ENCODE measurements around the gene NCOA7.
A peak's percentile ranks its signal among the peaks of the same experiment; 100 is the strongest.
"Not testable (repeated sequence)": the region's sequence is repeated elsewhere in the genome, so short reads cannot be mapped to it uniquely, and the experiment has no call there.

NCOA7 gene

DNA sequence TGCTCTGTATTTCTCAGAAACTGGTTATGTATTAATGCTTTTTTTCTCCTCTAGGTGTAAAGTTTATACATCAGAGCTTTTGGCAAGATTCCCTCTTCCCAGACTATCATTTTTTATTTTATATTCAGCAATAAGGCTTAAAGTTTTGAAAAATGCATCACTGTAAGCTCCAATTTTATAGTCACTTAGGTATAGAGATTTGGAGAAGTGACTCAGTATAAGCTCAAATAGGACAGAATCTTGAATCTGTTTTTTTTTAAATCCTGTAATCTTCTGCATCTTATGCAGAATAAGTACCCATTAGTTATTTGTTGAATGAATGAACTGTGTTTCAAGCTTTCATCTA lies 1.0 kb downstream of the NCOA7 start:
- no peak for DNase-seq

DNA sequence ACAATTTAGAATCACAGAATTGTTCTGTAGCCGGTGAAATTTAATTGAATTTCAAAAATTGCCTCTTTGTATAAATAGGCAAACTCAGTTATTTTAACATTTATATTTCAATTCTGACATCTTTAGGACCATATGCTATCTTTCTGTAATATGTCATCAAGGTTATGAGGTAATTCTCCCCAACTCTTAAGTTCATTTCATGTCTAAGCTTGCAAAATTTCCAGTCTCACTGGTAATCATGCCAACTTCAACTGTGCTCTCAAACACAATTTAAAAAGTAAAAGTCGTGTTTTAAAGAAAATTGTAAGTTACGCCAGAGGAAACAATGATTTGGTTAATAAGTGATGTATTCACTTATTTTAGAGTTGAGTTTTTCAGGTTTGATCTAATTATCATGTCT lies 1.4 kb downstream of the NCOA7 start:
- DNase-seq, result no peak

DNA sequence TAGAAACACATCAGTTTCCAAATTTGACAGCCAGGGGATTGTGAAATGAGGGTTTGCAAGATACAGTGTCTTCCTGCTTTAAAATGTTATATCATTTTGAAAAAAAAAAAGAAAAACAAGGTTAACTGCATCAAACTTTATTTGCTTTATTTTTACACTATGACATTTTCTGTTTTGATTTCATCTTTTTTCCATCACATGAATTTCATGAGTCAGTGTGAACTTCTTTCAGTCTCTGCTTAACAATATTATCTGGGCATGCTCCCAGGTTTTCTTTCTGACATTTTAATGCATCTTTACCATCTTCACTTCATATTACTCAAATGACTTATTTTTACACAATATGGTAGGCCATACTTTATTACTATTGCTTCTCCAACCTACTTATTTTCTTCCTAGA lies 1.9 kb downstream of the NCOA7 start:
- DNase-seq, result no peak

DNA sequence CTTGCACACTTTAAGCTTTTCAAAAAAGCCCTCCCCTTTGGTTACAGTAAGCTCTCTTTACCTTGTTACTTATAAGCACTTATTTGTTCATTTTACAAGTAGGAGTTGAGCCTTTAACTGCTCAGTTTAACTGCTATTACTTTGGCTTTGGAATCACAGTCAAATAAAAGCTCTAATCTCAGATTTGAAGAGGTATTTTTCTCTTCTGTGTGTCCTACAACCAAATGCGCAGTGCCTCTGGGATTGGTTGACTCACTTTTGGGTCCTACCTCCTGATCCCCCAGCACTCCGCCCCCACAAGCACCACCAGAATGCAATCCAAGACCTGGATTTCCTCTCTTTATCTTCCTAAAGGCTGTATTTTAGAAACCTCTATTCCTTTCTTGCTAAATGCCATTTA lies 2.5 kb downstream of the NCOA7 start:
- no peak for DNase-seq

DNA sequence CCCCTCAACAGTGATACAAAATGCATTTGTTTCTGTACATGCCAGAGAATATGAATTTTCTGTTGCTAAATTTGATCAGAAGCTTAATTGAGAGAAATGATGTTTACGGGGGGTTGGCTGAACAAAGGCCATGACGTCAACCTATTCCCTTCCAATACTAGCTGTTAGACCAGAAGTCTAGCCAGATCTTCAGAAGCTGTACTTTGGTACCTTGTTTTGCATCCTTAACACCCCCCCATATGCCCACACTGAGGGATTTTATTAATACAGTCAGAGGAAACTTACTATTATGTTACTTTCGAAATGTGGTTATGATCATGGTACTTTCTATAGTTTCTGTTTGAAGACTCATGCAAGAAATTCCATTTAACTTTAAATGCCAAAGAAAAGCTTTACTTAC lies 3.1 kb downstream of the NCOA7 start:
- DNase-seq, result no peak

DNA sequence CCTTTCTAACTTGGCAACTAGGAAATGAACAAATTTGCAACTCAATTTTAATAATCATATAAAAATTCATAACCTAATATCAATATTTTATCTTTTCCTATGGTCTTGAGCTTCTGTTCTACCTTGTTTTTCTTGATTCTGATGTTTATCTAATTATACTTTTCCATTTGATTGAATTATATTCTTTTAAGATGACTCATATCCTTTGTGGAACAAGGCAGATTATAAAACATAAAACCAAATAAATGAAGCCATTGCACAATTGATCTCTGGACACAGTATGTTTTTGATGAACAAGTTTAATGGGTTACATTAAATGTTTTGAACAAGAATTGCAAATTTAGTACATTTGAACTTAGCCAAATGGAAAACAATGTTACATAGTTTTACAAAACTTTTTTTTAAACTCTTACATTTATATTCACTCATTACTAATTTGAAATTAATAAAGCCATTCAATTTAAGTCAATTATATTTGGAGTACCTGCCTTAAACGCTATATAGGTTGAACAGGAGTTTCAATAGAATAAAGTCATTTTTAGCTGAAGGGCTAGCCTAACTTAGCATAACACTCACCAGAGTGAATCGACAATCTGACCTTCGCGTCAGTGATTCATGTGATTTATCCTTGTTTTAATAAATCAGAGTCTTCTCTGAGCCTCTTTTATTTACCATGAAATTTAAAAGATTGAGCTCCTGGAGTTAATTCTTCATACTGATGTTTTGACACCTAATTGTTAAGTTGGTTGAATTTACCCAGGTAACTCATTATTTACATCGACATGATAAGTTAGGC lies 3.8 kb downstream of the NCOA7 start:
- DNase-seq, result no peak

DNA sequence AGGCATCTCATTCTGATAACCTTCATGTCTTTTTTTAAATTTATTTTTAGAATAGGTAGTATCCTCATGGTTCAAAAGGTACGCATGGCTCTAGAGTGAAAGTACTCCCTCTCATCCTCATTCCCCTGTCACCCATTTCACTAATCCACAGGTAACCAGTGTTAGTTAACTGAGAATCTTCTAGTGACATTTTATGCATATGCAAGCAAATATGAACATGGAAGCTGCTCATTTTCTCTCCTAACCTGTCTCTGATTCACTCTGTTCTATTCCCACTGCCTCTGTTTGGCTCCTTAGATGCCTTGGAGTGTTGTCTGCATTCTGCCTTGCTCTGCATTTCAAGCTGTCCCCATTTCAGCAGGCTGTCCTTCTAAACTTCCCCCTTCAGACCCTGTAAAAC lies 4.5 kb downstream of the NCOA7 start:
- no peak for DNase-seq

DNA sequence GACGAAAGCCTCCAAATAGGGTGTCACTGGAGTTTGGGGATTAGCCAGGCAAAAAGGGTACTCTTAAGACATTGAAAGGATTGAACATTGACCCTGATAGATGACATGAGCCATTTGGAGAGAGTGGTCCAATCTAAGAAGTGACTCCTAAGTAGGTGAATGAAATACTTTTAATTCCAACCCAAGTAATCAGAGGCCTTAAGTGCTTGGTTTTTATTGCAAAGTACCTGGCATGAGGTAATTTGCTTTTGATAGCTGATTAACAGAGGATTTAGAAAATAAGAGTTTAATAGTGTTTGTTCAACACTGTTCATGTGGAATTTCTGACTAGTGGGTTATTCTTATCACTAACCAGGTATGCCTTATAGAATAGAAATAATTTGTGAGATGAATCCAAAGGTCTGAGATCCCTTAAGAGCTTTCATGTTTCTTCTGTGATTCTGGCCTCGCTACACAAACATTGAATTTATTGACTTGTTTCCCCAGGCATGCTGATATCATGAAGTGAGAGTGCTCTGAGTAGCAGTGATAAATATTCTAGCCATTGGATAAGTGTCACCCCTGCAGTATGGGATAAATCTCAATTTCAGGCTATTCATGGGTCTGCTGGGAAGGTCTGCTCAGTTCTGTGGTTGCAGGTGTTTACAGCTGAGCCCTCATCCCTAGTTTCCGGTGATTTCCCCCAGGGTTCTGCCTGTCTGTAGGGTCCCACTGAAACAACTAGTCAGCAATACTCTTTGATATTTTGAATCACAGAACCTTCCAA lies 6.5 kb downstream of the NCOA7 start:
- no peak for DNase-seq

DNA sequence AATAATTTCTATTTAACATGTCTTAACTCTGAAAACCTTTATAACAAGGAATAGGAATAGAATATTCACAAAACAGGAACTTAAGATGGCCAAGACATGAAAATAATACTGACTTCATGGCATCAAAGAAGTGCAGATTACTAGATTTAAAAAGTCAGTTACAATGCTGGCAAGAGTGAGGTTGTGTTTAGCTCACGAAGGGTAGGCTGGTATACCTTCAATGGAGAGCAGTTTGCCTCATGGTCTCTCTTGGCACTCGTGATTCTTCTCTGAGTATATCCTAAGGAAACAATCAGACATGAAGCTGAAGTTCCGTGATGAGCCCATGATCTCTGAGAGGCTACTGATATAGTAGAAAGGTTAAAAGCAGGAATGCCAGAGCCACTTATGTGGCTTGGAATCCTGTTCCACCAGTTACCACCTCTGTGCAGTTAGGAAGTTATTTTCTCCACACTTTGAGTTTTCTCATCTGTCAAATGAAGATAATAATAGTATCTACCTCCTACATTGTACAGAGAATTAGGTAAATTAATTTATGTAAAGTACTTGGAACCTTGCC lies 7.2 kb downstream of the NCOA7 start:
- DNase-seq, result no peak

DNA sequence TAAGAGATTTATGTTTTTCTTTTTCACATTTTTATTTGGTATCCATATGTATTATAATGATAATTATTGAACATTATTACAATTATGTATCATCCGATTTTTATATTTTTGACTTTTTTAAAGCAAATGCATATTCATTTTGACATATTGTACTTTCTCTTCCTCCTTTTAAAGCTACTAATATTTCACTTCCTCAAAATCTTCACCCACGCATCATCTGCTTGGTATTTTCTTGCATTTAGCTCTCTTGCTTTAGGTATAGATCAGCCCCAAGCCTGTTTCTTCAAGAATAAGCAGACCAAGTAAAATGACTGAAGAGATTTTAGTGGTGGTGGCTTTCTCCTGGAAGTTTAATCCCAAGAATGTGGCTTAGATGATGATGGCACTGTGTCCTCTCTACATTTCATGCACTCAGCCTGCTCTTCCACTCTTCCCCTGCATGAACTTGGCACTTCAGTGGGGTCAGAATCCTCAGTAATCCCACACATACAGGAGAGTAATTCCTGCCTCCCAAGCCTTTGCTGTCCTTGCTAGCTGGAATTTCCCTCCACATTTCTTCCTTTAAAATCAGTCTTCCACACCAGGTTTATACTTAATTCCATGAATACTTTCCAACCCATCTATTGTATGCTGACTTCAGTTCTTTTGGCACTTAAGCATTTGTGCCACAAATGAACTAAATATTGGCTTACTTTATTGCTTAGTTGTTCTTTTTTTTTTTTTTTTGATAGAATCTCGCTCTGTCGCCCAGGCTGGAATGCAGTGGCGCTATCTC lies 8.2 kb downstream of the NCOA7 start:
- DNase-seq, result no peak

DNA sequence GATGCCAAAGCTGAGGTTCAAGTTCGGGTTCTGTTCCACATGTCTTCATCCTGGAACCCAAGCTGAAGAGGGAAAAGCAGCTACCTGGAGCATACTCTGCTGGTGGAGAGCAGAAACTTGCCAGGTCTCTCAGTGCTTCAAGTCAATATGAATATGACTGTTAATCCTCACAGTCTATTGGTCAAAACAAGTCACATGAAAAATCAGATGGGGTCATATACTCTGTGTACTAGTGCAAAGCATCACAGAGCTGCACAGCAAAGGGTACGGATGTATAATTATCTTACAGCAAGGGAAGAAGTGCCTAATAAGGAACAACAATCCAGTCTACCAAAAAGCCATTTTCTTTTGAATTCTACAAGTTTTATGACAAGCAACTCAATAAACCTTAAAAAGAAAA lies 11.6 kb downstream of the NCOA7 start:
- DNase-seq, result no peak

DNA sequence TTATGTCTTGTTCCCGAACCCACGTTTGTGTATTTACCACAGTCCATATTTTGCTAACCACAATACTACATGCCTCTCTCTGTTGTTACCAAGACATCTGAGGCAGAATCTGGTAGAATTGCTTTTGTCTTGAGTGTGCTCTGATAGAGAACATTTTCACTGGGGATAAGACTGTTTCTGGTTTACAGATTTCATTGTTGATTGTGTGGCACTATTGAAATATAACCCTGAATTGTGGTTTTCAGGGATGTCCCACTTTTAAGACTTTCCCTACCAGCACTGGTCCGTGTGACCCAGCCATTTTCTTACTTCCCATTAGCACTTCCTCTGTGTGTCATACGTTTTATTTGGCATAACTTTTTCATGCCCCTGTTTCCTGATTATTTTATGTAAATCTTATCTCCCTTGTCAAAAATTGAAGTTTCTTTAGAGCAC lies 12.2 kb downstream of the NCOA7 start:
- DNase-seq, result no peak

DNA sequence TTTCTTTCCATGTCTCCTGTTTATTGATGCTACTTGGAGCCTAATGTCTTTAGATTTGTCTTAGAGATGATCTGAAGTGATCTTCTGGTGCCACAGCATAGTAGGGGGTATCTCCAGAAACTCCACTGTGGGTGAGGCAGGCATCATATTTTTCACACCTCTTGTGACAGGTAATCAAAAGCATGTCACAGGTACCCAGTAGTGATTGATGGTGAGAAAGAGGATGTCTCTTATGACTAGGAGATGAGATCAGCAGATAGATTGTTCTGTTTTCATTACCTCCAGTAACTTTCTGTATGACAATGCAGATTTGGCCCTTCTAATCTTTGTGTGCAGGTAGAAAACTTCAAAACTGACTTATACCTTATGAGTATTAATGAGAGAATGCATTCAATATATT lies 13.5 kb downstream of the NCOA7 start:
- DNase-seq, result no peak

DNA sequence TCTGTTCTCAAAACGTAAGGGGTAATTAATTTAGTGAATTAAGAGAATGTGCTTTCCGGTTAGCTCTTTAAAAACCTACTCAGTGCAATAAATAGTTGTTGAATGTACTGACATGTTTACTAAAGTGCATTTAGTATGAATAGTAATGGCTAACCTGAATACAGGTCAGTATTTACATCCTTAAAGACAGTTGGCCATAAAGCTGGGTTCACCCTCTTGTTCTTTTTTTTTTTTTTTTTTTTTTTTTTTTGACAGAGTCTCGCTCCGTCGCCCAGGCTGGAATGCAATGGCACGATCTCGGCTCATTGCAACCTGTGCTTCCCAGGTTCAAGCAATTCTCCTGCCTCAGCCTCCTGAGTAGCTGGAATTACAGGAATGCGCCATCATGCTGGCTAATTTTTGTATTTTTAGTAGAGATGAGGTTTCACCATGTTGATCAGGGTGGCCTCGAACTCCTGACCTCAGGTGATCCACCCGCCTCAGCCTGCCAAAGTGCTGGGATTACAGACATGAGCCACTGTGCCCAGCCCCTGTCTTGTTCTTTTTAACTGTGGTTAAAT lies 14.2 kb downstream of the NCOA7 start:
- not testable (repeated sequence) for DNase-seq

DNA sequence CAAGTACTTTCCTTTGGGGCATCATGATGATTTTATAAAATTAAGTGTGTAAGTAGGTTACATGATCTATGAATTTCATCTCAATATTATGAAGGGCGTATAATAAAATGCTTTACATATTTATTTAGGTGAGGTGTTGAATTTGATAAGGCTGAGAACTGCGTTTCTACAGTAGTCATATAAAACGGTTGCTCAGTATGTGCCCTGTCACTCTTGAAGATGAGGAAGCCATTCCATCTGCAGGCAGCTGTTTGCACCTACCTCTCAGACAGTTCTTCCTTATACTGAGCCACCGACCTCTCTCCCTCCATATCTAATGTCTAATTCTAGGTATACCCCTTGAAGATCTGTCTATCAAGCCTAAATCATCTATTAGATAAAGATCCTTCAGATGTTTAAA lies 16.1 kb downstream of the NCOA7 start:
- no peak for DNase-seq

DNA sequence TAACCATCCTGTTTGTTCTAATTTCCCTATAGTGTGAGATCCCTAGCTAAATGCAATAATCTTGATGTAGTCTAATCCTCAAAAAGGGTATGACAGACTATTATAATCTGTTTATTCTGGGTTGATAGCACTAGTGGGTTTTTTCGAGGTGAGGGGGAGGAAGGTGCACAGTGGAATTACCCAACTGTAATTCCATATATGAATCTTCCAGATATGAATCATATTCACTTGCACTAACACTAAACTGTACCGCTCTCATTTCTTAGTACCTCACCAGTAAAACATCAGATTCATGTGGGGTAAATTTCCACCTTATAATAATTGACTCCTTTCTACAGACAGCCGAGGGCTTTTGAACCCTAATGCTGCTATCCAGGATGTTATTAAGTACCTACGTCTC lies 16.5 kb downstream of the NCOA7 start:
- no peak for DNase-seq

DNA sequence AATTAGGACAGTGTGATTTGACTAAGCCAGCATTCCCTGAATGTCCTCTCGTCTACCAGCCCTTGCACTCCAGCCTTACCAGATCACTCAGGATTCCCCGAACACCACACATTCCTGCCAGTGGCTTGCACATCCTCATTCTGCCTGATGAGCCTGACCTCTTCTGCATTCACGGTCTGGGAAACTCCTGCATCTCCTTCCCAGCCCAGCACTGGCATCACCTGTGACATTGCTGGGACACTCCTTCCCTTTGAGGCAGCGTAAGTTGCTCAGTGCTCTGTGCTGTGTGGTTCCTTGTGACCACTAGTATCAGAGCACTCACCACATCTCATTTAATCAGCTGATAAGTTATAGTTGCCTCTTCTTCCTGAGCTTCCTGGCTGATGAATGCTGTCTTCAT lies 17.3 kb downstream of the NCOA7 start:
- DNase-seq, result peak; percentile 72 to 76

DNA sequence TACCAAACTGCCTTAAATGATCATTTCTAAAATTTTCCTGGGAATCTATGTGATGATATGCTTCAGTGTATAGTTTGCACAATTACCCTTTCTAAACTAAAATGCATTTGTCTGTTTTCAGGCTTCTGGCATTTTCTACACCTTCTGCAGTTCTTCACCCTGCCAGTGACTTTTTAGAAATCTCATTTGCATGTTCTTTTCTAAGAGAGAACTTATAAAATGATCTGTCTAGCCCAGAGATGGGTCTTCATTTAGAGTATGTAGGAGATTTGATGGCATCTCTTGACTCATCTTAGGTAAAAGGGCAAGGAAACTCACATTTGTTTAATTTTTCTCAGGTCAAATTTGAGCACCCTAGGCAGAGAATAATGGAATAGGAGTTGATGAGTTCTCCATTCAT lies 17.8 kb downstream of the NCOA7 start:
- DNase-seq, result no peak

DNA sequence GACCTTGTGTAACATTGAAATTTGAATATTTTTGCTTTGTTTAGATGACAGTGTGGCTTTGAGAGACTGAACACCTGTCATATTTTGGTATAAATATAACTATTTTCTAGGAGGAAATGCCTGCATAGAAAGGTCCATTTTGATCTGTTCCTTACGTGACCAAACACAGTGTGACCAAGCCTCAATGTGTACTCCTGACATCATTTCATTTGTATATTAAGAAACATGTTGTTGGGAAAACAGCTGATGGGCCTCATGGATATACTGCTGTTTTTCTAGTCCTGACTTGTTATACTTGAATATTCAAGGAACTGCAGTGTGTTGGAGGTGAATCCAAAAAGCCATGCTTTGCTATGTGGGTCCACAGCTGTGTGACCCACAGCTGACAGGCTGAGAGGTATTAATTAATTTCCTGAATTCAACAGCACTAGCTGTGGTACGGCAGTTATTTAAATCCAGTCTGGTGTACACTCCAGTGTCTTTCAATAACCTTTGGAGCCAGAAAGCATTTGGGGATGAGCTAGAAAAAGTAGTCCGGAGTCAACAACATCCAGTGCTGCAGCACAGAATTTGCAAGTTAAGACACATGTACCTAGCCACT lies 18.9 kb downstream of the NCOA7 start:
- peak; percentile 87 for DNase-seq

DNA sequence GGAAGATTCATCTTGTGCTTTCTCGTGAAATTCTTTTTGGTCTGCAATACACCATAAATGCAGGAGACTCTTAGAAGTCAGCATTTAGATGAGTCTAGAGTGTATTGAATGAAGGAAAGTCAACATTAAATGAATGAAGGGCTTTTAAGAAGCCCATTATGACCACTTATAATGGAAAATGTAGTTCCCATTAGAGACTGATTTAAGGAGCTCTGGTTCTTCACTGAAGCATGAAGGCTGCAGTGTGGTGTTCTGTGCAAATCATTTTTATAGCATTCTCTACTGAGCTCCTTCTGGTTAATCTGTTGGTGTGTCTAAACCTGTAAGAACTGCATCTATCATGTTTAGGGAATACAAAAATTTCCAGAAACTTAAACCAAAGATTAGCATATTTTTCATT lies 19.7 kb downstream of the NCOA7 start:
- peak; percentile 59 to 62 for DNase-seq

DNA sequence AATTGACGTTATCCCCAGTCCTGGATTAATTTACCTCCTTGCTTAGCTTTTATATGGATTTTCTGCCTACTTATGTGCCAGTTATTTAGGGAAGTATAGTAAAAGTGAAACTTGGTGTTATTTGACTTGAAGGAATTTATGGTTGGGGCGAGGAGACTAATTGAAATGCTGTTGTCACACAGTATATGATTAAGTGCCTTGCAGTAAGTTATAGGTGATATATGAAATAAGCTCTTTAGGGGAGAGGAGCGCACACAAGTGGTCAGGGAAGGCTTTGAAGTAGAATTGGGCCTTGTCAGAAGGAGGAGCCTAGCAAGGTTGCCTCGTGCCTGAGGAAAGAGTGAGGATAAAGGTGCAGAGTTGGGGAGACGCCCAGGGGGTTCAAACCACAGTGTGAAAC lies 20.5 kb downstream of the NCOA7 start:
- peak in 1 of 2 experiments; percentile 37 for DNase-seq

DNA sequence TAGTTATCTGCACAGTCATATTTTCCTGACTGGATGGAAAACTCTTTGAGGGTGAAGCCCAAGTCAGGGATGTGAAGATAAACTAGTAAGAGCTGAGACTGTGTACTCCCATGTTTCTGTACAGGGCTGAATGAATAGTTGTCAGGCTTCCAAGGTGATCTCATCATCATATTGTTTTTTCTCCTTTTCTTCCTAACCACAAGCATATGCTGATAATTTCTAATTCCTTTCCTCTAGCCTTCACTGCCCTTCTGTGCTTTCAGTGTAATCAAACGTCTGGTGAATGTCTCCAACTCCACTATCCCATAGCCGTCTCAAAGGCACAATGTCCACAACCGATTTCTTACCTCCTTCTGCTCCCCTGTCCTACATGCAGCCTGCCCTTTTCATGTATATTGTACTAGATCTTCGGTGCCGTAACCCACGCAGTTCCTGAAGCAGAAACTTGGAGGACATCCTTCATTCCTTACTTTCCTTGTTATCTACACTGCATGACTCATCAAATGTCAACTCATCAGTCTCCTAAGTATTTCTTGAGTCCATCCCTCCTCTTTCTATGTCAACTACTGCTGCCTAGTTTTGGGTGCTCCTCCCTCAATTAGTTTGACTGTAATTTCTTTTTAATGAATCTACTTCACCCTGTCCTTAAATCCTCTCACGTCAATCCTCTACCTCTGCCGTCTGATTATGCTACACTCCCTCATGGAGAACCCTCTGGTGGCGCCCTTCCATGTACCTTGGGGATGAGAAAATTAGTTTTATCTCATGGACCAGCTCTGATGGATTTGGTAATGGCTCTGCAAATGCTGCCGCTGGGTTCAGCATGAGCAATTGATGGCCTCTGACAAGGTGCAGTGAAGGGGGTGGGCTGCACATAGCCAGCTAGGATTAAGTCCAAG lies 21.9 kb downstream of the NCOA7 start:
- DNase-seq, result no peak
